GM18505 (cell line): Measurements from ENCODE around the gene COL4A2.

Experiments
- ATAC-seq: cut with Tn5 transposase; IDR thresholded peaks from one replicate; pipeline ENCODE4 v1.9.1; 2021; ENCODE audit not compliant: unreplicated experiment
- POLR2A ChIP-seq: IDR thresholded peaks from 4 replicates; pipeline ENCODE4 v1.6.1; 2011; ENCODE audit warnings: borderline replicate concordance; ENCODE audit not compliant: insufficient read depth, insufficient read length; ENCODE audit errors: extremely low read depth

COL4A2 gene

GRCh38 chr13:110342474-110342873 is 35.4 kb downstream of the COL4A2 start:
- no peak for TF ChIP-seq POLR2A
- ATAC-seq, result no peak

- no peak for TF ChIP-seq POLR2A
- no peak for ATAC-seq
Measured at GRCh38 chr13:110343241-110343865, 36.3 kb downstream of the COL4A2 start.

- TF ChIP-seq POLR2A, result no peak
- ATAC-seq, result no peak
Measured at GRCh38 chr13:110344320-110344719, 37.2 kb downstream of the COL4A2 start.

GRCh38 chr13:110345266-110345665 is 38.2 kb downstream of the COL4A2 start:
- no peak for ATAC-seq
- TF ChIP-seq POLR2A, result no peak

GRCh38 chr13:110345701-110346100 is 38.6 kb downstream of the COL4A2 start:
- TF ChIP-seq POLR2A, result no peak
- no peak for ATAC-seq

- no peak for TF ChIP-seq POLR2A
- ATAC-seq, result no peak
Measured at GRCh38 chr13:110346661-110347067, 39.6 kb downstream of the COL4A2 start.

- TF ChIP-seq POLR2A, result no peak
- ATAC-seq, result no peak
Measured at GRCh38 chr13:110347088-110347487, 40.0 kb downstream of the COL4A2 start.

- no peak for TF ChIP-seq POLR2A
- no peak for ATAC-seq
Measured at GRCh38 chr13:110347535-110348308, 40.6 kb downstream of the COL4A2 start.

GRCh38 chr13:110348309-110349105 is 41.4 kb downstream of the COL4A2 start:
- no peak for TF ChIP-seq POLR2A
- no peak for ATAC-seq

GRCh38 chr13:110349239-110349638 is 42.2 kb downstream of the COL4A2 start:
- no peak for ATAC-seq

GRCh38 chr13:110350049-110350448 is 43.0 kb downstream of the COL4A2 start:
- no peak for TF ChIP-seq POLR2A
- ATAC-seq, result no peak

More at GRCh38 chr13:110349239-110349638, 42.2 kb downstream of the COL4A2 start:
- TF ChIP-seq POLR2A, result no peak

GRCh38 chr13:110350509-110350908 is 43.4 kb downstream of the COL4A2 start:
- no peak for ATAC-seq
- no peak for TF ChIP-seq POLR2A

- TF ChIP-seq POLR2A, result no peak
- no peak for ATAC-seq
Measured at GRCh38 chr13:110351636-110352420, 44.7 kb downstream of the COL4A2 start.
